Measurements from ENCODE around the gene GPAT2. TPM values are rescaled to one million over a fixed set of nuclear protein-coding genes. Genes with fewer than 3 reads are reported as not detected.

GPAT2 gene
- total and polyA plus RNA-seq, 2 of the 4 experiments (the other 2 are of a cell fraction) = 0.36 to 0.53 TPM

DNA sequence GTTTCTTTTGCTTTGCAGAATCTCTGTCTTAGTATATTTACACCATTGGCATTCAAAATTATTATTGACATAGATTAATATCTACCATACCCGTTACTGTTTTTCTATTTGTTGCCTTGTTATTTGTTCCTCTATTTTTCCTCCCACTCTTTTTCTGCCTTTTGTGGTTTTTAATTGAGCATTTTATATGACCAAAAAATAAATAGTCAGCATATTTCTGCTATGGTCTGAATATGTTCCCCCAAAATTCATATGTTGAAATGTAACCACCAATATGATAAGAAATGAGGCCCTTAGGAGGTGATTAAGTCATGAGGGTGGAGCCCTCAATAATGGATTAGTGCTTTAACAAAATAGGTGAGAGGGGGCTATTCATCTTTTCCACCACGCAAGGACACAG lies 46.3 kb upstream of the GPAT2 start:
- DNase-seq (no peak), ATAC-seq (ENCODE audit: low read depth) (no peak)
- no peak overlapping the region for H3K56ac ChIP-seq (ENCODE audit: extremely low read depth, insufficient read depth, low read length)
- H2BK20ac ChIP-seq (ENCODE audit: low read depth, low read length) = no peak overlapping the region
- H3K18ac ChIP-seq (ENCODE audit: low read depth, low read length) = no peak overlapping the region
- H3K9me1 ChIP-seq (ENCODE audit: insufficient read depth, low read length) = no peaks in the 10 kb centered on the region
- no peak overlapping the region for H3K4ac ChIP-seq (ENCODE audit: low read depth, low read length)
- TF ChIP-seq, protein P1, sequence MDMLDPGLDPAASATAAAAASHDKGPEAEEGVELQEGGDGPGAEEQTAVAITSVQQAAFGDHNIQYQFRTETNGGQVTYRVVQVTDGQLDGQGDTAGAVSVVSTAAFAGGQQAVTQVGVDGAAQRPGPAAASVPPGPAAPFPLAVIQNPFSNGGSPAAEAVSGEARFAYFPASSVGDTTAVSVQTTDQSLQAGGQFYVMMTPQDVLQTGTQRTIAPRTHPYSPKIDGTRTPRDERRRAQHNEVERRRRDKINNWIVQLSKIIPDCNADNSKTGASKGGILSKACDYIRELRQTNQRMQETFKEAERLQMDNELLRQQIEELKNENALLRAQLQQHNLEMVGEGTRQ (IDR thresholded peaks at IDR 0.05; ENCODE audit: low read depth, low read length) = no peak
- TF ChIP-seq MAFK (IDR thresholded peaks at IDR 0.05; ENCODE audit: low read depth, low read length) = peak; percentile 80
- H3K9me3 ChIP-seq (ENCODE audit: control insufficient read depth, insufficient read depth, low read length) = peaks cover 3% of the 10 kb centered on the region; the same call in 1 of the 2 replicates
- no peak overlapping the region for H4K5ac ChIP-seq (ENCODE audit: low read depth, low read length)
- no TSS peak for BruUV-seq (replicated peaks)
- in situ Hi-C loops (cut with MboI; ENCODE audit: low sequenced_read_pairs) (no loop called here), intact Hi-C loops (cut with micrococcal nuclease) (no loop called here), dilution Hi-C loops (cut with HindIII; ENCODE audit: low sequenced_read_pairs, unreplicated experiment) (no loop called here)
- H2BK120ac ChIP-seq (ENCODE audit: low read depth, low read length) = no peak overlapping the region
- H4K91ac ChIP-seq (ENCODE audit: insufficient read depth, low read depth, low read length) = no peak overlapping the region
- H3K27ac ChIP-seq (ENCODE audit: insufficient read depth, low read length) = no peak overlapping the region
- H3K4me3 ChIP-seq (ENCODE audit: insufficient read depth, low read depth, low read length) = no peak overlapping the region
- H3K79me1 ChIP-seq (ENCODE audit: low read depth in 1 of 2, low read length in 2 of 2) = no peaks in the 10 kb centered on the region
- H4K20me1 ChIP-seq (ENCODE audit: insufficient read depth, low read length) = no peaks in the 10 kb centered on the region
- no peaks in the 10 kb centered on the region for H3K4me1 ChIP-seq (ENCODE audit: control insufficient read depth, insufficient read depth, low read length)
- peaks cover 19% of the 10 kb centered on the region for H3K27me3 ChIP-seq (ENCODE audit: control insufficient read depth, insufficient read depth, low read length)
- no peak overlapping the region for H3K23ac ChIP-seq (ENCODE audit: low read depth, low read length)
- no CpG with 5 or more reads among the region's 2 CpGs for WGBS, 2 experiments (ENCODE audit: extremely low coverage in 2 of 2, insufficient read length in 1 of 2)
- no peak overlapping the region for H3K9ac ChIP-seq (ENCODE audit: low read depth, low read length)
- no peaks in the 10 kb centered on the region for H3K36me3 ChIP-seq (ENCODE audit: control insufficient read depth, insufficient read depth, low read length)
- no peak overlapping the region for H2AK9ac ChIP-seq (replicated peaks; ENCODE audit: low read depth, low read length, poor library complexity)
- no peak overlapping the region for H3K14ac ChIP-seq (replicated peaks; ENCODE audit: low read depth, low read length)
- H2AK5ac ChIP-seq (ENCODE audit: low read depth, low read length) = no peak overlapping the region
- CTCF ChIA-PET = no interaction called here
- no peak overlapping the region for H4K8ac ChIP-seq (ENCODE audit: low read depth in 2 of 2, low read length in 2 of 2)
- H2BK5ac ChIP-seq (ENCODE audit: low read depth, low read length, poor library complexity, severe bottlenecking) = no peak overlapping the region
- H2BK15ac ChIP-seq (ENCODE audit: low read depth, low read length) = no peak overlapping the region
- POLR2A ChIA-PET (ENCODE audit: unreplicated experiment) = no interaction called here
- no peak overlapping the region for H3K4me2 ChIP-seq (ENCODE audit: low read depth, low read length)
- no peak overlapping the region for H2AFZ ChIP-seq (replicated peaks; ENCODE audit: low read length, poor library complexity)

Measured in IMR-90 (cell line).